Measurements from ENCODE around the gene CCR9.

CCR9 gene

GRCh38 chr3:45873638-45874037, 12.7 kb upstream of the CCR9 start:
- DNase-seq, result no peak

GRCh38 chr3:45874677-45875346, 11.5 kb upstream of the CCR9 start:
- no peak for DNase-seq

GRCh38 chr3:45878124-45878523, 8.2 kb upstream of the CCR9 start:
- no peak for DNase-seq

GRCh38 chr3:45880725-45881077, 5.6 kb upstream of the CCR9 start:
- DNase-seq, result no peak

GRCh38 chr3:45881078-45882022, 5.0 kb upstream of the CCR9 start:
- DNase-seq, result no peak

- no peak for DNase-seq
Measured at GRCh38 chr3:45884368-45885201, 1.8 kb upstream of the CCR9 start.

- no peak for DNase-seq
Measured at GRCh38 chr3:45887285-45887684, 942 bp downstream of the CCR9 start.

GRCh38 chr3:45887759-45888511, 1.6 kb downstream of the CCR9 start:
- DNase-seq, result no peak

- no peak for DNase-seq
Measured at GRCh38 chr3:45889337-45889736, 3.0 kb downstream of the CCR9 start.

GRCh38 chr3:45890405-45890804, 4.1 kb downstream of the CCR9 start:
- peak; percentile 65 for DNase-seq

GRCh38 chr3:45892161-45892560, 5.8 kb downstream of the CCR9 start:
- no peak for DNase-seq

GRCh38 chr3:45894015-45894414, 7.7 kb downstream of the CCR9 start:
- DNase-seq, result no peak

GRCh38 chr3:45895686-45896468, 9.5 kb downstream of the CCR9 start:
- DNase-seq, result no peak

- DNase-seq, result no peak
Measured at GRCh38 chr3:45896956-45897355, 10.6 kb downstream of the CCR9 start.

GRCh38 chr3:45904931-45905330, 18.6 kb downstream of the CCR9 start:
- no peak for DNase-seq

GRCh38 chr3:45905755-45906154, 19.4 kb downstream of the CCR9 start:
- DNase-seq, result no peak

GRCh38 chr3:45906681-45907407, 20.5 kb downstream of the CCR9 start:
- peak; percentile 4 for DNase-seq

- DNase-seq, result no peak
Measured at GRCh38 chr3:45907769-45908705, 21.7 kb downstream of the CCR9 start.

- no peak for DNase-seq
Measured at GRCh38 chr3:45908761-45909160, 22.4 kb downstream of the CCR9 start.

- DNase-seq, result no peak
Measured at GRCh38 chr3:45909542-45909941, 23.2 kb downstream of the CCR9 start.
